ENCODE results near the gene RNF7.
A peak's percentile ranks its signal among the peaks of the same experiment; 100 is the strongest.
"Not testable (repeated sequence)": the region's sequence is repeated elsewhere in the genome, so short reads cannot be mapped to it uniquely, and the experiment has no call there.

RNF7 gene

GRCh38 chr3:141738022-141738890 is at the start of gene RNF7:
RNF7 (plus strand) TSS chr3:141738298; CDS start chr3:141738342, 44 bp downstream.
- peak; percentile 97 for DNase-seq (ENCODE audit: low spot score)

- DNase-seq (ENCODE audit: low spot score), result no peak
These were observed 47.5 kb upstream of the RNF7 start for GRCh38 chr3:141690431-141691072.

DNA sequence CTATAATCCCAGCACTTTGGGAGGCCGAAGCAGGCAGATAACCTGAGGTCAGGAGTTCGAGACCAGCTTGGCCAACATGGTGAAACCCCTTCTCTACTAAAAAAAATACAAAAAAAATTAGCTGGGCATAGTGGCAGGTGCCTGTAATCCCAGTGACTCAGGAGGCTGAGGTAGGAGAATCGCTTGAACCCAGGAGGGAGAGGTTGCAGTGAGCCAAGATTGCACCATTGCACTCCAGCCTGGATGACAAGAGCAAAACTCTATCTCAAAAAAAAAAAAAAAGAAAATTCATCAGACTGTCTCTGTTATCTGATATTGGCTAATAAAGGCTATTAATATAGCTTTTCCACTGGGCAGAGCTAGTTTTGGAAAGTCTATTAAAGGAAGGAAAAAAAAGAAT is 46.6 kb upstream of the RNF7 start:
- not testable (repeated sequence) for DNase-seq (ENCODE audit: low spot score)

GRCh38 chr3:141692973-141693372 is 45.1 kb upstream of the RNF7 start:
- not testable (repeated sequence) for DNase-seq (ENCODE audit: low spot score)

GRCh38 chr3:141699324-141699723 is 38.8 kb upstream of the RNF7 start:
- no peak for DNase-seq (ENCODE audit: low spot score)

GRCh38 chr3:141699897-141700296 is 38.2 kb upstream of the RNF7 start:
- no peak for DNase-seq (ENCODE audit: low spot score)

DNA sequence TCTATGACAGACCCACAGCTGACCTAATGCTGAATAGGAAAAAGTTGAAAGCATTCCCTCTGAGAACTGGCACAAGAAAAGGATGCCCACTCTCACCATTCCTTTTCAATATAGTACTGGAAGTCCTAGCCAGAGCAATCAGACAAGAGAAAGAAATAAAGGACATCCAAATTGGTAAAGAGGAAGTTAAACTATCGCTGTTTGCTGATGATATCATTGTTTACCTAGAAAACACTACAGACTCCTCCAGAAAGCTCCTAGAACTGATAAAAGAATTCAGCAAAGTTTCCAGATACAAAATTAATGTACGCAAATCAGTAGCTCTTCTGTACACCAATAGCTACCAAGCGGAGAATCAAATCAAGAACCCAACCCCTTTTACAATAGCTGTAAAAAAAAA is 34.7 kb upstream of the RNF7 start:
- DNase-seq (ENCODE audit: low spot score), result not testable (repeated sequence)

DNA sequence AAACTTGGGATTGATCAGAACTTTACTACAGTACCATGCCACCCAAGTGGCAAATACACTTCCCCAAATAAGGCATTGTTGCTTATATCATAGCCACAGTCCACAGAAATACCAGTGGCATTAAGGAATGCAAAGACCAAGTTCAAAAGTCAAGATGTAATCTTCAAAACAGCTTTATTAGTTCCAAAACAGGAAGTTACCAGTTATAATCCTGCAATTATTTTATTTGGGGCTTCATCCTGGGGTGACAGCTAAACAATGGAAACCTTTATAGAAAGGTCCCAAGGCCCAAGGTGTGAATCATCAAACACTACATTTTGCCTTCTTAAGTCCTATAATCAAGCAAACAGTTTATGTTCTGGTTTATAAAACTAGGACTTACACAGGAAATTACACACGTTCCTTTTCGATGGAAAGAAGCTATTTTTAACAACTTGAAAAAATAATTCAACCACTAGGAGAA is 30.3 kb upstream of the RNF7 start:
- no peak for DNase-seq (ENCODE audit: low spot score)

- no peak for DNase-seq (ENCODE audit: low spot score)
These were observed 29.7 kb upstream of the RNF7 start for GRCh38 chr3:141708367-141708766.

- DNase-seq (ENCODE audit: low spot score), result no peak
These were observed 28.9 kb upstream of the RNF7 start for GRCh38 chr3:141709126-141709770.

DNA sequence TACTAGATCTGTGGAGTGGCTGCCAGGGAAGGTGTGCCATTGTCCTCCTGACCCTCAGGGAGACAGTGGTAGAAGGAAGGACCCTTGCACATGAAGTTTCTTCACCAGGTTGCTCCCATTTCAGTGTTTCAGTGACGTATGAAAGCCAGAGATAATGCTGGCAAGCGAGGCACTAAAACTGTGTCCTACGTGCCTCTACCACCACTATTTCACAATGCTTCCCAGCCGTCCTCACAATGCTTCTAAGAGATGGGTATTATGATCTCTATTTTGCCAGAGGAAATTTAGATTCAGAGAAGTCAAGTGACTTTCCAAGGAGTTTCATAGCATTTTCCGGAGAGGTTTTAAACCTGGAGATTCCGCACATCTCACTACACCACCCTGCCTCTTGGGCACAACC is 28.0 kb upstream of the RNF7 start:
- no peak for DNase-seq (ENCODE audit: low spot score)

DNA sequence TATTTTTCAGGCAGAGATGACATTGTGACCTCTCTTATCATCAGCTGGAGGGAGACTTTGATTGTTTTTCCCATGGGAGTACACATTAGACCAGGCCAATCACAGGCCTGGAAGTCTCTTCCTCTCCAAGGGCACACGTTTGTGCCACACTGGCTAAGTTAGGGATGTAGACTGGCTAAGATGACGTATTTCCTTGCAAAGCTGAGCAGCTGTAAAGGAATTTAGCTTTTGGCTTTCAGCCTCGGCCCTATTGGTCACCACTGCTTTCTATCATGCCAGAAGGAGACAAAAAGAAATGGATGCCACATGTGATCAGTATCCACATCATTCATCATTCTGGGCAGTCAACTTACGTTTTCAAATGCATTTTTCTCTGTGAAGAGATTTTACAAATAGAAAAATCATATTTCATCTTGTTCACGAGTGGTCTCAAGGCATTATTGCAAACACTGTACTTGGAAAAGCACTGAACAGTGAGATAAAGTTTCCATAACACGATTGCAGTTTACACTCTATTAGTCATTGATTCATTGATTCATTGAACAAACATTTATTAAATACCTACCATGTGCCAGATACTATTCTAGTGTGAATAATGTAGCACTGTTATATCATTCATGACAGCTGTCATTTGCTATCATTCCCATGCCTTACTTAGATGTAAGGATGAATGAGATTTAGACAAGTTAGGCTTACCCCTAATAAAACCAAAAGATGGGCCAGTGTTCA is 27.0 kb upstream of the RNF7 start:
- DNase-seq (ENCODE audit: low spot score), result no peak

GRCh38 chr3:141714671-141715070 is 23.4 kb upstream of the RNF7 start:
- no peak for DNase-seq (ENCODE audit: low spot score)

DNA sequence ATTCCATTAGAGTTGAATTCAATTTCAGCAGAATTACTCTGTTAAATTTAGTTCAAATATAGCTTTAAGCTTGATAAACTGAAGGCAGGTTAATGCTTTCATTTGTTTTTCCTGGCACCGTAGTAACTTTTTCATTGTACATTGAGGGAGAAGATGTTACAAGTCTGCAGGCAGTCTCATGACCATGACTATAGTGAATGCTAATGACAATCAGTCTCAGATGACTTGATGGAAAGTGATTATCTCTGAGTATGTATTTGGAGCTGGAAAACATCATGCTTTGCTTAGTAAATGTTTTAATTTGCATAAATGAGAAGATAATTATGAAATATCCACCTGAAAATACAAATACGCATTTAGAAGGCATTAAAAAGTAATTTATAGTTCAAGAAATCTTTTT is 16.0 kb upstream of the RNF7 start:
- no peak for DNase-seq (ENCODE audit: low spot score)

- no peak for DNase-seq (ENCODE audit: low spot score)
These were observed 15.4 kb upstream of the RNF7 start for GRCh38 chr3:141722648-141723047.

- DNase-seq (ENCODE audit: low spot score), result no peak
These were observed 14.8 kb upstream of the RNF7 start for GRCh38 chr3:141723255-141723654.

GRCh38 chr3:141724186-141724585 is 13.9 kb upstream of the RNF7 start:
- no peak for DNase-seq (ENCODE audit: low spot score)

DNA sequence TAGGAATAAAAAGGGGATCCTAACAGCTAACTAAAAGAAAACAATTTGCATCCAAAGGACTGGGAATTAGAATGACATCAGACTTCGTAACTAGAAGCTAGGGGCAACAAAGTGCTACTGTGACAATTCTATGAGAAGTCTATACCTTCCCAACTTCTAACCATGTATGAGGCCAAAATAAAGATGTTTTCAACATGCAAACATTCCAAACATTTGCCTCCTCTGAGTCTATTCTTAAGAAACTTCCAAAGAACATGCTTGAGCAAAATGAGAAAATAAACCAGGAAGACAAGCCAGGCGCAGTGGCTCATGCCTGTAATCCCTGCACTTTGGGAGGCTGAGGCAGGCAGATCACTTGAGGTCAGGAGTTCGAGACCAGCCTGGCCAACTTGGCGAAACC is 13.1 kb upstream of the RNF7 start:
- DNase-seq (ENCODE audit: low spot score), result no peak

DNA sequence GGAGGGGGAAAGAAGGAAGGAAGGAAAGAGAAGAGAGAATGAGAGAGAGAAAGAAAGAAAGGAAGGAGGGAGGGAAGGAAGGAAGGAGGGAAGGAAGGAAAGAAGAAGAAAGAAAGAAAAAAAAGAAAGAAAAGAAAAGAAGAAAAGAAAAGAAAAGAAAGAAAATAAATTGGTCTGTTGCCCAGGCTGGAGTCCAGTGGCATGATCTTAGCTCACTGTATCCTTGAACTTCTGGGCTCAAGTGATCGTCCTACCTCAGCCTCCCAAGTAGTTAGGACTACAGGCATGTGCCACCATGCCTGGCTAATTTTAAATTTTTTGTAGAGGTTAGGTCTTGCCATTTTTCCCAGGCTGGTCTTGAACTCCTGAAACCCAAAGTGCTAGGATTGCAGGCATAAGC is 11.6 kb upstream of the RNF7 start:
- no peak for DNase-seq (ENCODE audit: low spot score)

DNA sequence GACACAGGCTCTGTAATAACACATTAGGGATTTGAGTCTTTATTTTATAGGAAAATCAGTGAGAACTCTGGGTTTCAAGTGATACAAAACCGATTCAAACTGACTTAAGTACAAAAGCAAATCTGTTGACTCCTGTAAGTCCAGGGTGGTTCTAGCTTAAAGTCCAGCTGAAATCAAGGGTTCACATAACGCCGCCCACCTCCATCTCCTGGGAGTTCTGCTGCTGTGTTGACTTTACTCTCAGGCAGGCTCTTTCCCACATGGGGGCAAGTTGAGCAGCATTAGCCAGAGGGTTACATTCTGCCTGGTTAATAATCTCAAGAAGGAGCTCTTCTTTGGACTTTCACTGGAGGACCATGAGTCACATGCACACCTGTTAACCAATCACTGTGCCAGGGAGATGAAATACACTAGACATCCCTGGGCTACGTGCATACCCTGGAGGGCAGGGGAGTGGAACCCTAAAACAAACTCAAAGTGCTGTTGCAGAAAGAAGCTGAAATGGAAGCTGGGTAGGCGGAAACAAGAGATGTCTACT is 9.7 kb upstream of the RNF7 start:
- no peak for DNase-seq (ENCODE audit: low spot score)

GRCh38 chr3:141729240-141729639 is 8.9 kb upstream of the RNF7 start:
- peak; percentile 20 for DNase-seq (ENCODE audit: low spot score)

- DNase-seq (ENCODE audit: low spot score), result no peak
These were observed 2.9 kb upstream of the RNF7 start for GRCh38 chr3:141735176-141735575.
